ENCODE results near the gene ARL13B.
"Not testable (repeated sequence)": the region's sequence is repeated elsewhere in the genome, so short reads cannot be mapped to it uniquely, and the experiment has no call there.

The ARL13B gene

GRCh38 chr3:93979850-93980676, at the start of gene ARL13B:
ARL13B (plus strand) TSS chr3:93980155; CDS start chr3:93980424, 269 bp downstream.
- peak; percentile 98 for DNase-seq (ENCODE audit: low read depth)
- no peak for TF ChIP-seq CTCF (IDR thresholded peaks at IDR 0.05; ENCODE audit: control insufficient read depth, extremely low read depth, insufficient read depth)
- H3K4me3 ChIP-seq (ENCODE audit: low read depth, low read length): peak within 1 kb of the TSS; percentile 84

GRCh38 chr3:93931597-93932229, 48.2 kb upstream of the ARL13B start:
- no peak overlapping the region for H3K4me3 ChIP-seq (ENCODE audit: low read depth, low read length)
- no peak for DNase-seq (ENCODE audit: low read depth)
- TF ChIP-seq CTCF (IDR thresholded peaks at IDR 0.05; ENCODE audit: control insufficient read depth, extremely low read depth, insufficient read depth): no peak

- no peak for TF ChIP-seq CTCF (IDR thresholded peaks at IDR 0.05; ENCODE audit: control insufficient read depth, extremely low read depth, insufficient read depth)
- H3K4me3 ChIP-seq (ENCODE audit: low read depth, low read length): no peak overlapping the region
- DNase-seq (ENCODE audit: low read depth): no peak
Measured at GRCh38 chr3:93934366-93935046, 45.4 kb upstream of the ARL13B start.

- DNase-seq (ENCODE audit: low read depth): no peak
- H3K4me3 ChIP-seq (ENCODE audit: low read depth, low read length): no peak overlapping the region
- no peak for TF ChIP-seq CTCF (IDR thresholded peaks at IDR 0.05; ENCODE audit: control insufficient read depth, extremely low read depth, insufficient read depth)
Measured at GRCh38 chr3:93936549-93936948, 43.4 kb upstream of the ARL13B start.

GRCh38 chr3:93937485-93937884, 42.5 kb upstream of the ARL13B start:
- not testable (repeated sequence) for H3K4me3 ChIP-seq (ENCODE audit: low read depth, low read length); DNase-seq (ENCODE audit: low read depth)

GRCh38 chr3:93949958-93950357, 30.0 kb upstream of the ARL13B start:
- peak overlapping the region; percentile 35 for H3K4me3 ChIP-seq (ENCODE audit: low read depth, low read length)
- not testable (repeated sequence) for DNase-seq (ENCODE audit: low read depth)

GRCh38 chr3:93961026-93961425, 18.9 kb upstream of the ARL13B start:
- no peak overlapping the region for H3K4me3 ChIP-seq (ENCODE audit: low read depth, low read length)
- TF ChIP-seq CTCF (IDR thresholded peaks at IDR 0.05; ENCODE audit: control insufficient read depth, extremely low read depth, insufficient read depth): no peak
- DNase-seq (ENCODE audit: low read depth): no peak

Data from LNCaP clone FGC (cell line).